ENCODE data around the gene GIGYF1. TPM values are rescaled to one million over a fixed set of nuclear protein-coding genes. Genes with fewer than 3 reads are reported as not detected.

GIGYF1 gene
- total and polyA plus RNA-seq, 2 of the 4 experiments (the other 2 are of a cell fraction), result 3.0 to 10.7 TPM

- Histone ChIP-seq H3K79me1 (ENCODE audit: low read depth in 1 of 2, low read length in 2 of 2) (no peaks in the 10 kb centered on the region), H3K18ac (ENCODE audit: low read depth, low read length) (no peak overlapping the region), H3K23ac (ENCODE audit: low read depth, low read length) (no peak overlapping the region), H3K9me1 (ENCODE audit: insufficient read depth, low read length) (0 out of 2 replicates have a peak, but pooled peaks cover 2% of the 10 kb centered on the region), H4K91ac (ENCODE audit: insufficient read depth, low read depth, low read length) (no peak overlapping the region), H4K5ac (ENCODE audit: low read depth, low read length) (no peak overlapping the region), H2AK9ac (replicated peaks; ENCODE audit: low read depth, low read length, poor library complexity) (no peak overlapping the region), H3K56ac (ENCODE audit: extremely low read depth, insufficient read depth, low read length) (no peak overlapping the region), H2AK5ac (ENCODE audit: low read depth, low read length) (no peak overlapping the region), H3K27me3 (ENCODE audit: control insufficient read depth, insufficient read depth, low read length) (no peaks in the 10 kb centered on the region; the same call in 1 of the 2 replicates), H3K4ac (ENCODE audit: low read depth, low read length) (no peak overlapping the region), H2BK120ac (ENCODE audit: low read depth, low read length) (no peak overlapping the region), H2BK20ac (ENCODE audit: low read depth, low read length) (no peak overlapping the region), H4K20me1 (ENCODE audit: insufficient read depth, low read length) (no peaks in the 10 kb centered on the region), H3K4me1 (ENCODE audit: control insufficient read depth, insufficient read depth, low read length) (no peaks in the 10 kb centered on the region), H4K8ac (ENCODE audit: low read depth in 2 of 2, low read length in 2 of 2) (no peak overlapping the region), H3K36me3 (ENCODE audit: control insufficient read depth, insufficient read depth, low read length) (no peaks in the 10 kb centered on the region), H3K14ac (replicated peaks; ENCODE audit: low read depth, low read length) (no peak overlapping the region), H3K9ac (ENCODE audit: low read depth, low read length) (no peak overlapping the region), H3K4me3 (ENCODE audit: insufficient read depth, low read depth, low read length) (no peak overlapping the region), H3K27ac (ENCODE audit: insufficient read depth, low read length) (no peak overlapping the region), H2BK15ac (ENCODE audit: low read depth, low read length) (no peak overlapping the region), H3K4me2 (ENCODE audit: low read depth, low read length) (no peak overlapping the region), H2AFZ (replicated peaks; ENCODE audit: low read length, poor library complexity) (no peak overlapping the region), H2BK5ac (ENCODE audit: low read depth, low read length, poor library complexity, severe bottlenecking) (no peak overlapping the region), H3K9me3 (ENCODE audit: control insufficient read depth, insufficient read depth, low read length) (no peaks in the 10 kb centered on the region)
- no CpG with 5 or more reads among the region's 2 CpGs for WGBS, 2 experiments (ENCODE audit: extremely low coverage in 2 of 2, insufficient read length in 1 of 2)
- DNase-seq (no peak), ATAC-seq (ENCODE audit: low read depth) (no peak)
- no TSS peak for BruUV-seq (replicated peaks)
- intact Hi-C loops (cut with micrococcal nuclease), result no loop called here
- in situ Hi-C loops (cut with MboI; ENCODE audit: low sequenced_read_pairs), result loop anchor here (5.0 kb wide), 1 partner anchor 101 kb away; no protein-coding TSS in a partner anchor
- CTCF ChIA-PET, result no interaction called here
- POLR2A ChIA-PET (ENCODE audit: unreplicated experiment), result no interaction called here
- TF ChIP-seq POLR2A (IDR thresholded peaks at IDR 0.05; ENCODE audit: low read depth, low read length) (no peak), RAD21 (IDR thresholded peaks at IDR 0.05; ENCODE audit: low read length) (no peak), BHLHE40 (IDR thresholded peaks at IDR 0.05; ENCODE audit: low read depth, low read length) (no peak), RCOR1 (IDR thresholded peaks at IDR 0.05; ENCODE audit: insufficient replicate concordance, low read length) (no peak), NFE2L2 (IDR thresholded peaks at IDR 0.05; ENCODE audit: low read depth, low read length) (no peak), SMC3 (IDR thresholded peaks at IDR 0.05; ENCODE audit: low read depth, low read length) (no peak), MXI1 (IDR thresholded peaks at IDR 0.05; ENCODE audit: borderline replicate concordance, low read depth, low read length) (no peak), MAZ (IDR thresholded peaks at IDR 0.05; ENCODE audit: borderline replicate concordance, low read depth, low read length) (no peak), MAFK (IDR thresholded peaks at IDR 0.05; ENCODE audit: low read depth, low read length) (no peak)
- TF ChIP-seq, protein P1, sequence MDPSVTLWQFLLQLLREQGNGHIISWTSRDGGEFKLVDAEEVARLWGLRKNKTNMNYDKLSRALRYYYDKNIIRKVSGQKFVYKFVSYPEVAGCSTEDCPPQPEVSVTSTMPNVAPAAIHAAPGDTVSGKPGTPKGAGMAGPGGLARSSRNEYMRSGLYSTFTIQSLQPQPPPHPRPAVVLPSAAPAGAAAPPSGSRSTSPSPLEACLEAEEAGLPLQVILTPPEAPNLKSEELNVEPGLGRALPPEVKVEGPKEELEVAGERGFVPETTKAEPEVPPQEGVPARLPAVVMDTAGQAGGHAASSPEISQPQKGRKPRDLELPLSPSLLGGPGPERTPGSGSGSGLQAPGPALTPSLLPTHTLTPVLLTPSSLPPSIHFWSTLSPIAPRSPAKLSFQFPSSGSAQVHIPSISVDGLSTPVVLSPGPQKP (IDR thresholded peaks at IDR 0.05; ENCODE audit: borderline replicate concordance, low read depth, low read length), result no peak
- dilution Hi-C loops (cut with HindIII; ENCODE audit: low sequenced_read_pairs, unreplicated experiment), result no loop called here
These were observed 26.0 kb downstream of the GIGYF1 start for GRCh38 chr7:100668069-100668449.

All from IMR-90 (cell line).